Right lobe of liver (tissue), 4 donors: ENCODE data around the gene CENPC.

ENCODE experiments used
- CTCF ChIP-seq, 4 donors: fragments of 200-600 bp in 3 of 4; fragments of 450-650 bp in 1 of 4; IDR thresholded peaks; one replicate each; pipeline versions ENCODE4 v1.5.1 to v1.8.0; 2016 to 2022; ENCODE audit warnings: antibody characterized with exemption in 4 of 4, mild to moderate bottlenecking in 2 of 4
- POLR2A ChIP-seq: fragments of 450-650 bp; IDR thresholded peaks from one replicate; pipeline ENCODE4 v1.6.1; 2017; ENCODE audit warnings: antibody characterized with exemption, mild to moderate bottlenecking
- donor health status: DM: no; HTN: no; CAD: no.
- donor health status: DM: no; HTN: no; CAD: no.
- donor health status: DM: no; HTN: yes; CAD: no.

GRCh38 chr4:67475155-67475554 is 70.1 kb downstream of the CENPC start:
- TF ChIP-seq POLR2A, result no peak
- no peak for TF ChIP-seq CTCF (IDR thresholded peaks at IDR 0.05)
